SU-DHL-6 (cell line): ENCODE measurements around the gene AKAP8L.
"Not testable (repeated sequence)": the region's sequence is repeated elsewhere in the genome, so short reads cannot be mapped to it uniquely, and the experiment has no call there.

ENCODE experiments used
- H2AFZ ChIP-seq: fragments of 200-600 bp; sonication (generic); 2 replicates; pipeline ENCODE4 v1.6.1; 2014; ENCODE audit warnings: low read depth, mild to moderate bottlenecking, moderate library complexity, mixed read lengths, antibody characterized with exemption, low read length; ENCODE audit not compliant: severe bottlenecking
- H3F3A ChIP-seq: fragments of 200-600 bp; shearing (Covaris generic); 2 replicates; pipeline ENCODE4 v1.6.0; 2016; ENCODE audit warnings: antibody characterized with exemption, mild to moderate bottlenecking; ENCODE audit not compliant: insufficient read depth
- H3K27ac ChIP-seq: fragments of 200-600 bp; sonication (generic); 2 replicates; pipeline ENCODE4 v1.5.1; 2016; ENCODE audit warnings: low read depth, mild to moderate bottlenecking, low read length, moderate library complexity, mixed read lengths
- H3K27me3 ChIP-seq: fragments of 200-600 bp; sonication (generic), shearing (Covaris generic); 2 replicates; pipeline ENCODE4 v1.6.0; 2014; ENCODE audit warnings: mild to moderate bottlenecking, low read length
- H3K36me3 ChIP-seq: fragments of 200-600 bp; sonication (generic); 2 replicates; pipeline ENCODE4 v1.6.1; 2014; ENCODE audit warnings: mild to moderate bottlenecking, low read length, mixed read lengths
- H3K4me2 ChIP-seq: fragments of 300-600, 200-600 bp; shearing (Covaris generic), sonication (generic); 2 replicates; pipeline ENCODE4 v1.6.0; 2014; ENCODE audit warnings: low read length, low read depth, mild to moderate bottlenecking; ENCODE audit not compliant: poor library complexity, severe bottlenecking
- H3K4me3 ChIP-seq: fragments of 200-600 bp; sonication (generic); 2 replicates; pipeline ENCODE4 v1.5.1; 2014; ENCODE audit warnings: antibody characterized with exemption, low read length, mild to moderate bottlenecking, mixed read lengths; ENCODE audit not compliant: insufficient read depth, poor library complexity, severe bottlenecking
- H3K79me2 ChIP-seq: fragments of 200-600 bp; sonication (generic); 2 replicates; pipeline ENCODE4 v1.6.1; 2014; ENCODE audit warnings: mild to moderate bottlenecking, low read length, moderate library complexity; ENCODE audit not compliant: insufficient read depth
- H3K9ac ChIP-seq: fragments of 200-600 bp; sonication (generic); 2 replicates; pipeline ENCODE4 v1.7.0; 2014; ENCODE audit warnings: mild to moderate bottlenecking, low read length
- H3K9me2 ChIP-seq: fragments of 200-600 bp; sonication (generic); replicated peaks from 2 replicates; pipeline ENCODE4 v1.6.1; 2014; ENCODE audit warnings: low read length; ENCODE audit not compliant: insufficient read depth
- H3K9me3 ChIP-seq: fragments of 200-600 bp; sonication (generic); 2 replicates; pipeline ENCODE4 v1.6.1; 2014; ENCODE audit warnings: low read length, mixed read lengths; ENCODE audit not compliant: insufficient read depth
- H4K20me1 ChIP-seq: fragments of 200-600 bp; sonication (generic); 2 replicates; pipeline ENCODE4 v1.6.1; 2014; ENCODE audit warnings: low read depth, mild to moderate bottlenecking, antibody characterized with exemption, low read length, moderate library complexity, mixed read lengths
- CTCF ChIP-seq: fragments of 200-600 bp; sonication (generic); IDR thresholded peaks from one replicate; pipeline ENCODE4 v1.5.1; 2017; ENCODE audit warnings: antibody characterized with exemption, mild to moderate bottlenecking, low read length, moderate library complexity; ENCODE audit not compliant: insufficient read depth, poor library complexity, severe bottlenecking
- EZH2phosphoT487 ChIP-seq: fragments of 200-600 bp; sonication (generic), shearing (Covaris generic); conservative IDR thresholded peaks from 2 replicates; pipeline ENCODE4 v1.6.1; 2018; ENCODE audit warnings: mild to moderate bottlenecking, antibody characterized with exemption, low read length, moderate library complexity, mixed read lengths

The AKAP8L gene

GRCh38 chr19:15340086-15340485 is 78.7 kb downstream of the AKAP8L start:
- 0 out of 2 replicates have a peak, but pooled peaks cover 4% of the 10 kb centered on the region for H3K79me2 ChIP-seq
- no peaks in the 10 kb centered on the region for H3F3A ChIP-seq
- H3K9me2 ChIP-seq = no peaks in the 10 kb centered on the region
- H3K36me3 ChIP-seq = no peaks in the 10 kb centered on the region
- H3K27ac ChIP-seq = no peak overlapping the region
- no peak overlapping the region for H2AFZ ChIP-seq
- no peaks in the 10 kb centered on the region for H3K27me3 ChIP-seq
- no peak overlapping the region for H3K4me2 ChIP-seq
- H3K4me3 ChIP-seq = no peak overlapping the region
- H4K20me1 ChIP-seq = no peaks in the 10 kb centered on the region
- no peaks in the 10 kb centered on the region for H3K9me3 ChIP-seq
- TF ChIP-seq CTCF = no peak
- TF ChIP-seq EZH2phosphoT487 = no peak
- no peak overlapping the region for H3K9ac ChIP-seq

GRCh38 chr19:15337202-15337601 is 81.6 kb downstream of the AKAP8L start:
- Histone ChIP-seq H4K20me1 (no peaks in the 10 kb centered on the region), H3F3A (peaks cover 15% of the 10 kb centered on the region), H3K4me3 (no peak overlapping the region), H2AFZ (no peak overlapping the region), H3K27ac (no peak overlapping the region), H3K9me3 (no peaks in the 10 kb centered on the region), H3K36me3 (no peaks in the 10 kb centered on the region), H3K27me3 (no peaks in the 10 kb centered on the region), H3K9me2 (no peaks in the 10 kb centered on the region), H3K4me2 (no peak overlapping the region), H3K79me2 (peaks cover 18% of the 10 kb centered on the region), H3K9ac (no peak overlapping the region)
- TF ChIP-seq CTCF (no peak), EZH2phosphoT487 (no peak)

GRCh38 chr19:15335992-15336391 is 82.8 kb downstream of the AKAP8L start:
- not testable (repeated sequence) for H2AFZ ChIP-seq, H3K9ac ChIP-seq, H3K4me2 ChIP-seq, H3K4me3 ChIP-seq, H3K27ac ChIP-seq, H3K36me3 ChIP-seq, H4K20me1 ChIP-seq, H3K9me2 ChIP-seq, H3K27me3 ChIP-seq, H3K9me3 ChIP-seq
- Histone ChIP-seq H3F3A (peaks cover 15% of the 10 kb centered on the region), H3K79me2 (peaks cover 24% of the 10 kb centered on the region)

- no peaks in the 10 kb centered on the region for H3K36me3 ChIP-seq
- H3K9ac ChIP-seq = peak within 1 kb of the TSS; percentile 85
- peaks cover 19% of the 10 kb centered on the region for H3F3A ChIP-seq
- H3K4me3 ChIP-seq = peak within 1 kb of the TSS; percentile 93
- peak within 1 kb of the TSS; percentile 94 for H3K27ac ChIP-seq
- TF ChIP-seq EZH2phosphoT487 (no peak), CTCF (no peak)
- no peaks in the 10 kb centered on the region for H3K27me3 ChIP-seq
- peaks cover 56% of the 10 kb centered on the region for H3K79me2 ChIP-seq
- peak within 1 kb of the TSS; percentile 99 for H3K4me2 ChIP-seq
- H3K9me2 ChIP-seq = no peaks in the 10 kb centered on the region
- no peak within 1 kb of the TSS for H2AFZ ChIP-seq
- H4K20me1 ChIP-seq = peaks cover 32% of the 10 kb centered on the region
- H3K9me3 ChIP-seq = no peaks in the 10 kb centered on the region
Observed at GRCh38 chr19:15332311-15332996, 86.3 kb downstream of the AKAP8L start, which contains the start of gene BRD4. Gene BRD4, minus strand, starts transcription at chr19:15332539. Its CDS starts 59,440 bp downstream, at chr19:15273099.
